Body of pancreas (tissue), 4 donors: ENCODE results near the gene TAS2R38. TPM values are rescaled to one million over a fixed set of nuclear protein-coding genes. Genes with fewer than 3 reads are reported as not detected.
"Not testable (repeated sequence)": the region's sequence is repeated elsewhere in the genome, so short reads cannot be mapped to it uniquely, and the experiment has no call there.

Experiments used
- ATAC-seq: fragments of 150-250 bp; one replicate; pipeline ENCODE4 v1.9.1; 2016
- DNase-seq, 4 donors: peaks; one replicate each; pipeline ENCODE4 v3.0.0-alpha.2; 2019
- H3K27ac ChIP-seq, 4 donors: fragments of 200-600 bp; sonication (generic); 1 replicate in 3 of 4; 2 replicates in 1 of 4; pipeline versions ENCODE4 v1.5.1 to v1.6.1; 2016 to 2019; ENCODE audit warnings: mild to moderate bottlenecking in 1 of 4, mixed read lengths in 1 of 4, moderate library complexity in 1 of 4
- H3K27me3 ChIP-seq, 2 donors: fragments of 200-600 bp; sonication (generic); one replicate each; pipeline ENCODE4 v1.6.0; 2016; ENCODE audit warnings: mild to moderate bottlenecking in 1 of 2
- H3K36me3 ChIP-seq, 2 donors: fragments of 200-600 bp; sonication (generic); replicated peaks in 1 of 2; 2 replicates each; pipeline ENCODE4 v1.5.1; 2016; ENCODE audit warnings: low read depth in 2 of 2; ENCODE audit not compliant: insufficient read depth in 1 of 2
- H3K4me1 ChIP-seq: fragments of 200-600 bp; sonication (generic); one replicate; pipeline ENCODE4 v1.6.0; 2016
- H3K4me3 ChIP-seq, 2 donors: fragments of 200-600 bp; sonication (generic); 1 replicate in 1 of 2; 2 replicates in 1 of 2; pipeline ENCODE4 v1.5.1; 2016 to 2019
- H3K9me3 ChIP-seq, 3 donors: fragments of 200-600 bp; sonication (generic); 1 replicate in 2 of 3; 2 replicates in 1 of 3; pipeline ENCODE4 v1.5.1; 2016
- CTCF ChIP-seq, 7 experiments: fragments of 450-650 bp in 4 of 7; fragments of 200-600 bp in 3 of 7; sonication (generic) in 3 of 7; IDR thresholded peaks; one replicate each; pipeline ENCODE4 v1.5.1; 2016 to 2019; ENCODE audit warnings: antibody characterized with exemption in 7 of 7
- POLR2A ChIP-seq, 3 donors: fragments of 450-650 bp; IDR thresholded peaks; one replicate each; pipeline ENCODE4 v1.6.1; 2016; ENCODE audit warnings: antibody characterized with exemption in 3 of 3, mild to moderate bottlenecking in 2 of 3
- WGBS, 2 donors: methylation state at CpG; one replicate each; pipeline ENCODE4 v1.1.5; 2017; 5-methylcytosine and 5-hydroxymethylcytosine counted together
- intact Hi-C: fragments of 100-400 bp; cut with DNase I; formaldehyde crosslinking; loops from one replicate; pipeline ENCODE4 v1.15.1; 2023
- total RNA-seq, 2 donors: library from RNA; depleted of rRNA; stranded (reverse); fragments of >200 nt; gene quantifications; one replicate each; pipeline ENCODE4 v1.1.0, GENCODE V29; 2016

The TAS2R38 gene
- total RNA-seq, 2 donors from 2014 or later, result not detected

GRCh38 chr7:141990011-141990725 lies 16.6 kb upstream of the TAS2R38 start:
- Histone ChIP-seq H3K36me3 (no peaks in the 10 kb centered on the region), H3K4me1 (no peaks in the 10 kb centered on the region), H3K27ac (no peak overlapping the region), H3K9me3 (no peaks in the 10 kb centered on the region), H3K4me3 (no peak overlapping the region), H3K27me3 (no peaks in the 10 kb centered on the region)
- no peak for ATAC-seq
- intact Hi-C loops, result no loop called here
- TF ChIP-seq CTCF (IDR thresholded peaks at IDR 0.05) (no peak), POLR2A (IDR thresholded peaks at IDR 0.05) (no peak)
- DNase-seq, result no peak
- WGBS, 2 donors, result 54 to 60% methylated on average over 2 of the region's 2 CpGs

GRCh38 chr7:141987803-141988202 lies 14.2 kb upstream of the TAS2R38 start:
- WGBS, 2 donors, result 63 to 75% methylated on average over 4 of the region's 4 CpGs
- H3K27me3 ChIP-seq, H3K27ac ChIP-seq, H3K4me1 ChIP-seq, H3K9me3 ChIP-seq, ATAC-seq, H3K36me3 ChIP-seq, DNase-seq, intact Hi-C loops, H3K4me3 ChIP-seq: not testable (repeated sequence)

- no peak for DNase-seq
- 66 to 67% methylated on average over 2 of the region's 2 CpGs for WGBS, 2 donors
- H3K27ac ChIP-seq, result no peak overlapping the region
- TF ChIP-seq POLR2A (IDR thresholded peaks at IDR 0.05), result no peak
- TF ChIP-seq CTCF (IDR thresholded peaks at IDR 0.05), result no peak
- H3K9me3 ChIP-seq, result no peaks in the 10 kb centered on the region
- ATAC-seq, result no peak
- no peak overlapping the region for H3K4me3 ChIP-seq
- no peaks in the 10 kb centered on the region for H3K4me1 ChIP-seq
- no peaks in the 10 kb centered on the region for H3K27me3 ChIP-seq
- intact Hi-C loops, result no loop called here
- H3K36me3 ChIP-seq, result no peaks in the 10 kb centered on the region
These were observed 13.3 kb upstream of the TAS2R38 start for GRCh38 chr7:141986923-141987322.

GRCh38 chr7:141985926-141986325 lies 12.4 kb upstream of the TAS2R38 start:
- H3K9me3 ChIP-seq, H3K27me3 ChIP-seq, H3K4me3 ChIP-seq, H3K27ac ChIP-seq, H3K36me3 ChIP-seq, DNase-seq, intact Hi-C loops, H3K4me1 ChIP-seq, ATAC-seq: not testable (repeated sequence)
- WGBS, 2 donors, result 84 to 89% methylated on average over 3 to 8 of the region's 13 CpGs

- TF ChIP-seq CTCF (IDR thresholded peaks at IDR 0.05) (no peak), POLR2A (IDR thresholded peaks at IDR 0.05) (no peak)
- H3K9me3 ChIP-seq, result no peaks in the 10 kb centered on the region
- no peak overlapping the region for H3K4me3 ChIP-seq
- 65 to 78% methylated on average over 2 of the region's 2 CpGs for WGBS, 2 donors
- no peaks in the 10 kb centered on the region for H3K27me3 ChIP-seq
- no peak for DNase-seq
- no peaks in the 10 kb centered on the region for H3K36me3 ChIP-seq
- intact Hi-C loops, result no loop called here
- H3K4me1 ChIP-seq, result peaks cover 4% of the 10 kb centered on the region
- ATAC-seq, result no peak
- H3K27ac ChIP-seq, result no peak overlapping the region
These were observed 6.0 kb upstream of the TAS2R38 start for GRCh38 chr7:141979568-141979967.

- ATAC-seq (no peak), DNase-seq (no peak)
- Histone ChIP-seq H3K4me1 (peaks cover 4% of the 10 kb centered on the region), H3K27me3 (no peaks in the 10 kb centered on the region), H3K9me3 (no peaks in the 10 kb centered on the region), H3K36me3 (no peaks in the 10 kb centered on the region), H3K27ac (no peak overlapping the region), H3K4me3 (no peak overlapping the region)
- intact Hi-C loops, result no loop called here
- TF ChIP-seq CTCF (IDR thresholded peaks at IDR 0.05), result no peak
- TF ChIP-seq POLR2A (IDR thresholded peaks at IDR 0.05), result no peak
- 83 to 93% methylated on average over 1 of the region's 1 CpG for WGBS, 2 donors
These were observed 4.8 kb upstream of the TAS2R38 start for GRCh38 chr7:141978351-141978750.
